Naive thymus-derived CD4-positive, alpha-beta T cell (primary cell): ENCODE data around the gene HOXA5. TPM values are rescaled to one million over a fixed set of nuclear protein-coding genes. Genes with fewer than 3 reads are reported as not detected.

Source experiments
- ATAC-seq: fragments of 150-1000 bp; cut with Tn5 transposase; 2 replicates; pipeline ENCODE4 v1.10.0; 2021; ENCODE audit warnings: mild to moderate bottlenecking, moderate library complexity
- CTCF ChIA-PET: fragments of 350-600 bp; sonication (Branson Sonifier 250); formaldehyde crosslinking; loops from one replicate; lab custom pipeline; 2021; ENCODE audit warnings: antibody characterized with exemption; lab: Charles Lee
- POLR2A ChIA-PET: fragments of 350-600 bp; sonication (Branson Sonifier 250); formaldehyde crosslinking; loops from one replicate; lab custom pipeline; 2021; ENCODE audit warnings: antibody characterized with exemption, inconsistent platforms; lab: Charles Lee
- DNase-seq, 9 donors: peaks; one replicate each; pipeline versions ENCODE4 v3.0.0 to v3.0.0-alpha.2; 2020 to 2022; ENCODE audit warnings: mixed read lengths in 1 of 9
- H3K27ac ChIP-seq: one replicate; pipeline ENCODE4 v1.7.0; 2013; ENCODE audit warnings: mild to moderate bottlenecking, low read depth, low read length, moderate library complexity
- H3K27me3 ChIP-seq, 2 donors: one replicate each; pipeline ENCODE4 v1.7.0; 2013; ENCODE audit warnings: low read length in 2 of 2, mild to moderate bottlenecking in 2 of 2, moderate library complexity in 2 of 2; ENCODE audit not compliant: control insufficient read depth in 2 of 2, insufficient read depth in 2 of 2
- H3K36me3 ChIP-seq, 3 experiments: 1 replicate in 2 of 3; 2 replicates in 1 of 3; pipeline ENCODE4 v1.7.0; 2013; ENCODE audit warnings: low read length in 3 of 3, mild to moderate bottlenecking in 3 of 3, moderate library complexity in 1 of 3; ENCODE audit not compliant: insufficient read depth in 3 of 3, control insufficient read depth in 2 of 3
- H3K4me1 ChIP-seq, 2 donors: one replicate each; pipeline ENCODE4 v1.7.0; 2013; ENCODE audit warnings: low read length in 2 of 2, mild to moderate bottlenecking in 2 of 2, moderate library complexity in 1 of 2; ENCODE audit not compliant: control insufficient read depth in 2 of 2, insufficient read depth in 2 of 2
- H3K4me3 ChIP-seq: 2 replicates; pipeline ENCODE4 v1.7.0; 2013; ENCODE audit warnings: mild to moderate bottlenecking, low read length
- H3K9me3 ChIP-seq, 3 experiments: 1 replicate in 2 of 3; 2 replicates in 1 of 3; pipeline ENCODE4 v1.7.0; 2013; ENCODE audit warnings: low read length in 3 of 3; ENCODE audit not compliant: control insufficient read depth in 2 of 3
- H3K27ac Mint-ChIP-seq, 9 donors: one replicate each; pipeline ENCODE4 v1.8.0; 2020 to 2022; ENCODE audit warnings: mixed read lengths in 9 of 9, mild to moderate bottlenecking in 8 of 9, moderate library complexity in 5 of 9, inconsistent platforms in 2 of 9
- H3K27me3 Mint-ChIP-seq, 5 donors: one replicate each; pipeline ENCODE4 v1.8.0; 2021 to 2022; ENCODE audit warnings: mixed read lengths in 5 of 5, mild to moderate bottlenecking in 1 of 5
- H3K36me3 Mint-ChIP-seq, 5 donors: one replicate each; pipeline ENCODE4 v1.8.0; 2020 to 2022; ENCODE audit warnings: mixed read lengths in 5 of 5, mild to moderate bottlenecking in 3 of 5, inconsistent platforms in 1 of 5
- H3K4me1 Mint-ChIP-seq, 7 donors: one replicate each; pipeline ENCODE4 v1.8.0; 2020 to 2022; ENCODE audit warnings: mixed read lengths in 7 of 7, mild to moderate bottlenecking in 3 of 7, inconsistent platforms in 1 of 7
- H3K4me3 Mint-ChIP-seq, 10 donors: one replicate each; pipeline ENCODE4 v1.8.0; 2020 to 2022; ENCODE audit warnings: mild to moderate bottlenecking in 10 of 10, mixed read lengths in 10 of 10, moderate library complexity in 6 of 10, inconsistent platforms in 2 of 10
- H3K9me3 Mint-ChIP-seq, 11 donors: one replicate each; pipeline ENCODE4 v1.8.0; 2020 to 2022; ENCODE audit warnings: mixed read lengths in 11 of 11, mild to moderate bottlenecking in 4 of 11, inconsistent platforms in 1 of 11, moderate library complexity in 1 of 11
- intact Hi-C, 2 donors: fragments of 100-400 bp; cut with micrococcal nuclease; formaldehyde crosslinking; loops; one replicate each; pipeline ENCODE4 v1.15.1; 2023
- polyA plus RNA-seq, 2 donors: library from polyadenylated mRNA; unstranded; fragments of 300-500 nt; fragmentation: Illumina TruSeq; gene quantifications; one replicate each; pipeline ENCODE4 v1.2.3, GENCODE V29; 2021
- total RNA-seq, 6 experiments: library from RNA in 5 of 6; stranded (reverse) in 5 of 6; gene quantifications; 1 replicate in 5 of 6; 2 replicates in 1 of 6; pipeline ENCODE4 v1.2.3 and lab custom pipeline; 2021 to 2026

Gene HOXA5
- total and polyA plus RNA-seq, 7 experiments from 2014 or later = 0.88 to 2.2 TPM; not detected in 5

DNA sequence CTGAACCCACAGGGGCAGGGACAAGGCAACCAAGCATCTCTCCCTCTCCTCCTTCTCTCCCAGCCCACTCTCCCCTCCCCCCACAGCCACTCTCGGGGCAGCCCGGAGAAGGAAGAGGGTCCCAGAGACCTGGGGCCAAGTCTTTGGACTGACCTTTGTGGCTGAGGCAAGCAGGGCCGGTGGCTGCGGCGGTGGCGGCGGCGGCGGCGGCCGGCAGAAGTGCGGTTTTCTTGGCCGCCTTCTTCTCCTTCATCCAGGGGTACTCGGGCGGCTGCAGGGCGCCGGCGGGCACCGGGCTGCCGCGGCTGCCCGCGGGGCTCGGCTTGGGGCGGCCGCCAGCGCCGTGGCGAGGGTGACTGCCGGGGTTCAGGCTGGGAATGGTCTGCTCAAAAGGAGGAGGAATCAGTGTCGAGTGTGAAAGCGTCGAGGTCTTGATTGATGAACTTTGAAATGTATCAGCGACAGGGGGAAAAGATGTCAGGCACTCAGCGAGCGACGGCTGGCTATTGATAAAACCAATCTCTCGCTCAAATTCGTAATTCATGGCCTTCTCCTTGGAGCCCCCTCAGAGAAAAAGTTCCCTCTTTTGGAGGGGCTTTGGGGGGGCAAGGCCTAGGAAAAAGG is 41.4 kb downstream of the HOXA5 start:
- no peak overlapping the region for H3K27ac Mint-ChIP-seq
- H3K27me3 Mint-ChIP-seq = peaks cover 81 to 90% (median 84%) of the 10 kb centered on the region in 5 donors
- peaks cover 0 to 7% (median 0%) of the 10 kb centered on the region in 11 donors for H3K9me3 Mint-ChIP-seq
- Histone ChIP-seq H3K4me1 (peaks cover 0 to 19% of the 10 kb centered on the region in 2 donors), H3K27me3 (peaks cover 5 to 25% of the 10 kb centered on the region in 2 donors), H3K4me3 (no peak overlapping the region), H3K9me3 (no peaks in the 10 kb centered on the region), H3K36me3 (no peaks in the 10 kb centered on the region), H3K27ac (no peak overlapping the region)
- ATAC-seq (no peak), DNase-seq (no peak)
- CTCF ChIA-PET = no interaction called here
- intact Hi-C loops = no loop called here
- H3K4me3 Mint-ChIP-seq = peak overlapping the region in 8 of 10 donors; percentile 11 to 75 (median 53)
- POLR2A ChIA-PET = no interaction called here
- peaks cover 8 to 30% (median 20%) of the 10 kb centered on the region in 5 donors for H3K36me3 Mint-ChIP-seq
- peaks cover 17 to 39% (median 30%) of the 10 kb centered on the region in 7 donors for H3K4me1 Mint-ChIP-seq

DNA sequence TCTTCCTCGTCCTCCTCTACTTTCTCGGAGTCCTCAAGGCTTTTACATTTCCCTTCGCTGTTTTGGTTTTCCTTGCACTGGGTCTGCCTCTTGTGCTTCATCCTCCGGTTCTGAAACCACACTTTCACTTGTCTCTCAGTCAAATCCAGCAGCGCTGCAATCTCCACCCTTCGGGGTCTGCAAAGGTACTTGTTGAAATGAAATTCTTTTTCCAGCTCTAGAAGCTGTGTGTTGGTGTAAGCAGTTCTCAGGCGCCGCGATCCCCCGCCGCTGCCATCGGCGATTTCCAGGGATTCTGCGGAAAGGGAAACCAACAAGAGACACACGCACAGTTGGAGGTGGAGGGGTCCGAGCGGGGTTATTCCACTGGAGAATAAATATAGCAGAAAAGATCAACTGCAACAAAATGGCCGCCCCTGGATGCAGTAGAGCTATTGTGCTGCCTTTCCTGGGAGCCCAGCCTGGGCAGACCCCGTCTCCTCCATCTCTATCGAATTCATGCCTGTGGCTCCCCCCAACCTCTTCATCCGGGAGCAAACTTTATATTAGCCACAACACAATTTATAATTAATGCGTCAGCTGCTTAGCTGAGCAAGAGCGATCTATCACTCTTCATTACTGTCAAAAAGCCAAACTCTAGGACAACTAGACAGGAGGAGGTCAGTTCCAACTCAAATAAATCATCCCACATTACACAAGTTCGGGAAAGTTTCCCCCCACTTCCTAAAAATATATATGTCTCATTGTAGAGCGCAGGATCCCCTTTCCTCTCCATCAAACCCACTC is 42.1 kb downstream of the HOXA5 start:
- ChIA-PET POLR2A (no interaction called here), CTCF (no interaction called here)
- peaks cover 0 to 7% (median 0%) of the 10 kb centered on the region in 11 donors for H3K9me3 Mint-ChIP-seq
- Histone ChIP-seq H3K4me3 (no peak overlapping the region), H3K36me3 (peaks cover 0 to 1% (median 0%) of the 10 kb centered on the region in 3 experiments), H3K27ac (no peak overlapping the region), H3K4me1 (peaks cover 0 to 25% of the 10 kb centered on the region in 2 donors), H3K9me3 (no peaks in the 10 kb centered on the region), H3K27me3 (peaks cover 5 to 25% of the 10 kb centered on the region in 2 donors)
- peak overlapping the region in 7 of 10 donors; percentile 2 to 61 (median 18) for H3K4me3 Mint-ChIP-seq
- peaks cover 8 to 30% (median 20%) of the 10 kb centered on the region in 5 donors for H3K36me3 Mint-ChIP-seq
- intact Hi-C loops = no loop called here
- no peak overlapping the region for H3K27ac Mint-ChIP-seq
- no peak for DNase-seq
- H3K4me1 Mint-ChIP-seq = peaks cover 18 to 41% (median 32%) of the 10 kb centered on the region in 7 donors
- no peak for ATAC-seq
- peaks cover 82 to 90% (median 89%) of the 10 kb centered on the region in 5 donors for H3K27me3 Mint-ChIP-seq

DNA sequence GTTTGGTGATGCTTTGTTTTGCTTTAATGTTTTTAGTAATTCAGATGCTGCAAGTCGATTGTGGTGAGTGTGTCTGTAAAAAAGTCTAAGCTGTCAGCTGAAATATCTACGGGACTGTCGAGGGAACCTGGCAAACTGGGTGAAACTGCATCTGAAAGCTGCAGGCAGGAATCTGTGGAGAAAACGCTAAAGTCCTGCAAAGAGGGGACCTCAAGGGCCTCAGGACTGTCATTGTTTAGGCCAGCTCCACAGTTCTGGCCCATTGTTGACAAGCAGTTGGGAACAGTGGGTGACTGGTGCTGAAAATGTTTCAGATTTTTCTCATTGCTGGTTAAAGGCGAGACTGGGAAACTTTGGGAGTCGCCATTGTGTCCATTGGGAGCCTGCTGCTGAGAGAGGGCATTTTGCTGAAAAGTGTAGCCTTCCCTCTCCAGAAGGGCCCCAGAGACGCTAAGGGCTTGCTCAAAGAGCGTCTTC is 42.7 kb downstream of the HOXA5 start:
- H3K9me3 ChIP-seq = no peaks in the 10 kb centered on the region
- H3K27ac ChIP-seq = no peak overlapping the region
- peaks cover 5 to 25% of the 10 kb centered on the region in 2 donors for H3K27me3 ChIP-seq
- peaks cover 8 to 30% (median 20%) of the 10 kb centered on the region in 5 donors for H3K36me3 Mint-ChIP-seq
- H3K36me3 ChIP-seq = peaks cover 0 to 5% (median 0%) of the 10 kb centered on the region in 3 experiments
- H3K27me3 Mint-ChIP-seq = peaks cover 79 to 91% (median 86%) of the 10 kb centered on the region in 5 donors
- intact Hi-C loops = no loop called here
- CTCF ChIA-PET = no interaction called here
- no peak overlapping the region for H3K27ac Mint-ChIP-seq
- H3K4me1 Mint-ChIP-seq = peaks cover 18 to 41% (median 33%) of the 10 kb centered on the region in 7 donors
- H3K9me3 Mint-ChIP-seq = peaks cover 0 to 7% (median 0%) of the 10 kb centered on the region in 11 donors
- no peak for ATAC-seq
- H3K4me3 ChIP-seq = no peak overlapping the region
- POLR2A ChIA-PET = no interaction called here
- no peak for DNase-seq
- H3K4me1 ChIP-seq = peaks cover 0 to 25% of the 10 kb centered on the region in 2 donors
- H3K4me3 Mint-ChIP-seq = no peak overlapping the region

DNA sequence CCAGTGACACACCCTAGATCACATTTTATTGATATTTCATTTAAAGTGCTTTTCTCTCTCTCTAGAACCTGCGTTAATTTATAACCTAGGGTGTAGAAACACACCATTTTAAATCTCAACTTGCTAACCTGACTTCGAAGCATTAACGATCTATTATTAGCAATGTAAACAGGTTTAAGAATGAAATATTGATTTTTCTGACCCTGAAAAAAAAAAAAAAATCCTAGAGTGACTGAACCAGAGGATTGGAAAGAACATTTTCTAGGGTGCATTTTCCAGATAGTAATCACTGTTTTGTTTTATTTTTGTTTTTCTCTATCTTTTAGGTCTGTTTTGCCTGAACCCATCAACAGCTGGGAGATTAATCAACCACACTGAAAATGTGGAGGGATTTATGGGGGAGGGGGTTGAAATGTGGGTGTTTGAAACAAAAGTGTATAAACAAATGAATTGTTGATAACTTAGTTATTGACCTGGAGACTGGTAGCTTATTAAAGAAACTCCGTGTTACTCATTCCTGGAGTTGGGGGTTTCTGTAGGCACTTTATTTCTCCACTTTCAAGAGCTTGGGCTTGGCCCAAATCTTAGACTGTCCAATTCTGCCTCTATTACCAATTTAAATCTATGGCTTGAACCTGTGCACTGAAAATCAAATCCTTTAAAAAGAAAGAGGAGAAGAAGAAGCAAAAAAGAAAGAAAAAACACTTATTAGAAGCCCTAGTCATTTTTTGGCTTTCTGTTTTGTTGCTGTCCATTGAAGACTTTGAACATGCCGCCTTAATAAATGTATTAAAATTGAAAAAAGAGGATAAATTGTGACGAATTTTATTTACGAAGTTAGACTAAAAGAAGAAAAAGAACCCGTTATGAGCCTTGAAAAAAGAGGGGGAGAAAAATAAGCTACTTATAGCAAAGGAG is 43.8 kb downstream of the HOXA5 start:
- H3K36me3 ChIP-seq = peaks cover 0 to 5% (median 0%) of the 10 kb centered on the region in 3 experiments
- ChIA-PET POLR2A (interaction anchor here (0.6 kb wide), 1 partner anchor 249 kb away, joined by 3 read pairs; no protein-coding TSS in a partner anchor), CTCF (interaction anchor here (0.6 kb wide), 2 partner anchors 20 to 50 kb away, joined by 3 to 4 read pairs; no protein-coding TSS in a partner anchor)
- Mint-ChIP-seq H3K27ac (no peak overlapping the region), H3K27me3 (peaks cover 81 to 93% (median 86%) of the 10 kb centered on the region in 5 donors), H3K9me3 (peaks cover 0 to 9% (median 0%) of the 10 kb centered on the region in 11 donors), H3K4me3 (peak overlapping the region in 1 of 10 donors; percentile 17), H3K36me3 (peaks cover 8 to 30% (median 20%) of the 10 kb centered on the region in 5 donors), H3K4me1 (peaks cover 18 to 51% (median 41%) of the 10 kb centered on the region in 7 donors)
- no peak overlapping the region for H3K4me3 ChIP-seq
- H3K4me1 ChIP-seq = peaks cover 9 to 30% of the 10 kb centered on the region in 2 donors
- H3K9me3 ChIP-seq = no peaks in the 10 kb centered on the region
- intact Hi-C loops = loop anchor here (2.0 to 5.0 kb wide), 6 partner anchors 33 to 722 kb away; partner anchors contain the start of genes HOXA4 (in 1 of the 2), HOXA7 (in 1 of the 2) and SKAP2 (in 1 of the 2)
- no peak for DNase-seq
- peaks cover 5 to 25% of the 10 kb centered on the region in 2 donors for H3K27me3 ChIP-seq
- H3K27ac ChIP-seq = no peak overlapping the region
- no peak for ATAC-seq

DNA sequence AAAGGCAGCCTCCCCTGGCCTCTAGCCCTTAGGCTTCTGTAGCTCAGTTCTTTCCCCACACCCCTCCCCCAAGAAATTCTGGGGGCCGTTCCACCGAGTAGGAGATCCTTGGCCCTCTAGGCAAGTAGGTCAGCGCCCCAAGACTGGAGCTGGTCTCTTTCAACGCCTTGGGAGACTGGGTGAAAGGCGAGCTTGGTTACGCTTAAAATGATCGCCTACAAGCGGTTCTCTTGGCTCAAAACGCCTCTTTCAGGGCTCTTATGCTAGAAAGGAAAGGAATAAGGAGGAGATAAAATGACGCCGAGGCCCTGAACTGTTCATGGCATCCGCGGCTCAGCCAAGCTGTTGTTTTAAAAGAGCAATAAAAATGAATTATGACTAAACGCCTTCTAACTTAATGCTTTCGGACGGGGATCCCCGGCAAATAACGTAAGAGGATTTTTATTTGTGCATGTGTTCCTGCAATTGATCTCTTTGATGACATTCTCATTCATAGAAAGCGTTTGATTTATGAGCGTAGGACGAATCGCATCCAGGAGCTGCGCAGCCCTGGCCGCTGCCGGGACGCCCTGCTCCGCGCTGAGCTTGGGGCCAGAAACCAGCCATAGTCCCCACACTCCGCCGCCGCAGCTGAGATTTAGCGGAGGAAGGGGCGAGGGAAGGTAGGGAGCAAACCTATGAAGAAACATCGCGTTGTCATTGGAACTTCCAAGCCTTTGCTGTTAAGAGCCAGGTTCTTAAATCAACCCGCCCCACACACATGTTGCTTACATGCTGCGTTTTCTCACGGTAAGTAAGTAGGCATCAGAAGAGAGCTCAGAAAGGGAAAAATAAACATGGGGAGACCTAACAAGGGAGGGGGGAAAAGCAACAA is 44.7 kb downstream of the HOXA5 start:
- ChIA-PET POLR2A (interaction anchor here (0.6 kb wide), 1 partner anchor 248 kb away, joined by 3 read pairs; no protein-coding TSS in a partner anchor), CTCF (interaction anchor here (0.6 kb wide), 1 partner anchor 51 kb away, joined by 3 read pairs; no protein-coding TSS in a partner anchor)
- peaks cover 9 to 30% of the 10 kb centered on the region in 2 donors for H3K4me1 ChIP-seq
- H3K9me3 ChIP-seq = no peaks in the 10 kb centered on the region
- peaks cover 0 to 5% (median 0%) of the 10 kb centered on the region in 3 experiments for H3K36me3 ChIP-seq
- Mint-ChIP-seq H3K9me3 (peaks cover 0 to 10% (median 0%) of the 10 kb centered on the region in 11 donors), H3K27me3 (peaks cover 82 to 93% (median 86%) of the 10 kb centered on the region in 5 donors), H3K27ac (no peak overlapping the region), H3K4me1 (peaks cover 18 to 52% (median 44%) of the 10 kb centered on the region in 7 donors), H3K36me3 (peaks cover 8 to 30% (median 20%) of the 10 kb centered on the region in 5 donors), H3K4me3 (peak overlapping the region in 7 of 10 donors; percentile 2 to 90 (median 20))
- no peak overlapping the region for H3K27ac ChIP-seq
- ATAC-seq = no peak
- DNase-seq = no peak
- intact Hi-C loops = loop anchor here (2.0 to 5.0 kb wide), 6 partner anchors 33 to 722 kb away; partner anchors contain the start of genes HOXA4 (in 1 of the 2), HOXA7 (in 1 of the 2) and SKAP2 (in 1 of the 2)
- H3K4me3 ChIP-seq = no peak overlapping the region
- peaks cover 8 to 25% of the 10 kb centered on the region in 2 donors for H3K27me3 ChIP-seq
